Activated T-helper 2 cell treated with anti-CD3 and anti-CD28 coated beads, Interferon-gamma antibody, Interleukin-2, Interleukin-4, amounts not matched to agents 10 μg/mL and 5 μg/mL and 100 μg/mL, durations not matched to agents 14 hours and 24 hours and 36 hours (primary cell): Measurements from ENCODE around the gene ACD. TPM values are rescaled to one million over a fixed set of nuclear protein-coding genes. Genes with fewer than 3 reads are reported as not detected.

Source experiments
- total RNA-seq: library from RNA; stranded (reverse); gene quantifications from 2 replicates; pipeline ENCODE4 v1.2.3, GENCODE V29; 2022

Gene ACD
- total RNA-seq, 1 donor from 2014 or later, result 48.9 TPM

Other genes starting within 250 kb of the ACD start
- gene ZDHHC1, start 243.8 kb downstream of the ACD start, total RNA-seq, result 1.4 and 1.5 TPM in 2 replicates
- 1.7 and 2.8 TPM in 2 replicates for gene HSD11B2, start 229.1 kb downstream of the ACD start, total RNA-seq
- gene ATP6V0D1, start 179.1 kb downstream of the ACD start, total RNA-seq, result 31.5 and 33.9 TPM in 2 replicates
- gene AGRP, start 176.7 kb downstream of the ACD start, total RNA-seq, result not detected in 2 replicates
- 25.6 and 26.3 TPM in 2 replicates for gene RIPOR1, start 131.4 kb downstream of the ACD start, total RNA-seq
- 59.7 and 61.2 TPM in 2 replicates for gene CTCF, start 97.7 kb downstream of the ACD start, total RNA-seq
- gene CARMIL2, start 15.1 kb downstream of the ACD start, total RNA-seq, result 197 and 206 TPM in 2 replicates
- 10.7 and 11.5 TPM in 2 replicates for gene PARD6A, start 700 bp upstream of the ACD start, total RNA-seq
- gene ENKD1, start 6.5 kb upstream of the ACD start, total RNA-seq, result 8.1 and 9.2 TPM in 2 replicates
- 1.4 and 1.8 TPM in 2 replicates for gene C16orf86, start 6.6 kb upstream of the ACD start, total RNA-seq
- gene GFOD2, start 59.1 kb upstream of the ACD start, total RNA-seq, result 17.0 and 18.3 TPM in 2 replicates
- 16.5 and 17.3 TPM in 2 replicates for gene RANBP10, start 146.3 kb upstream of the ACD start, total RNA-seq
- 0.51 and 1.0 TPM in 2 replicates for gene TSNAXIP1, start 146.6 kb upstream of the ACD start, total RNA-seq
- gene THAP11, start 182.1 kb upstream of the ACD start, total RNA-seq, result 43.0 and 45.1 TPM in 2 replicates
- gene NUTF2, start 186.7 kb upstream of the ACD start, total RNA-seq, result 165 and 177 TPM in 2 replicates
- 38.6 and 50.1 TPM in 2 replicates for gene CENPT, start 187.4 kb upstream of the ACD start, total RNA-seq
- gene EDC4, start 212.8 kb upstream of the ACD start, total RNA-seq, result 102 and 105 TPM in 2 replicates
- not detected in 2 replicates for gene NRN1L, start 224.6 kb upstream of the ACD start, total RNA-seq
- 15.5 and 16.5 TPM in 2 replicates for gene PSKH1, start 233.0 kb upstream of the ACD start, total RNA-seq